HG02623 (cell line): Measurements from ENCODE around the gene APOL6.

ENCODE experiments used
- ATAC-seq: cut with Tn5 transposase; IDR thresholded peaks from one replicate; pipeline ENCODE4 v1.9.1; 2021; ENCODE audit warnings: moderate library complexity; ENCODE audit not compliant: unreplicated experiment

Gene APOL6, protein sequence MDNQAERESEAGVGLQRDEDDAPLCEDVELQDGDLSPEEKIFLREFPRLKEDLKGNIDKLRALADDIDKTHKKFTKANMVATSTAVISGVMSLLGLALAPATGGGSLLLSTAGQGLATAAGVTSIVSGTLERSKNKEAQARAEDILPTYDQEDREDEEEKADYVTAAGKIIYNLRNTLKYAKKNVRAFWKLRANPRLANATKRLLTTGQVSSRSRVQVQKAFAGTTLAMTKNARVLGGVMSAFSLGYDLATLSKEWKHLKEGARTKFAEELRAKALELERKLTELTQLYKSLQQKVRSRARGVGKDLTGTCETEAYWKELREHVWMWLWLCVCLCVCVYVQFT

GRCh38 chr22:35648066-35649025, at the start of gene APOL6:
APOL6 (plus strand) TSS chr22:35648446; CDS start chr22:35656426, 7,980 bp downstream.
- ATAC-seq: no peak

GRCh38 chr22:35599364-35599763, 48.9 kb upstream of the APOL6 start:
- ATAC-seq: no peak

DNA sequence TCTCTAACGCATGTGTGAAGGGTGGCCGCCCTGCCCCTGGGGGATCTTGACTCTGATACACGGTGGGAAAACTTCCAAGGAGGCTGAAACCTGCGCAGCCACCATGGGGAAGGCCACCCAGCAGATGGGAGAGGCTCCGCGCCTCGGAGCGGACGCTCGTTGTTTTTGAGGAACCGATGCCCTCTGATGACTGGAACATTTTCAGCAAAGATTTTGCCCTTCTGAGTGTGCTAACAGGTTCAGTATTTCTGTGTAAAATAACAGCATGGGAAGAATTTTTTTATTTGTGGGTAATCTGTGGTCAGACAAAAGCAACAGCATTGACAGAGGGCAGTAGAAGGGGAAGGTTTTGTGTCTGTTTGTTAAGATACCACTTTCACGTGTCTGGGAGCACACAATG, 47.8 kb upstream of the APOL6 start:
- ATAC-seq: no peak

GRCh38 chr22:35601013-35601580, 47.1 kb upstream of the APOL6 start:
- no peak for ATAC-seq

DNA sequence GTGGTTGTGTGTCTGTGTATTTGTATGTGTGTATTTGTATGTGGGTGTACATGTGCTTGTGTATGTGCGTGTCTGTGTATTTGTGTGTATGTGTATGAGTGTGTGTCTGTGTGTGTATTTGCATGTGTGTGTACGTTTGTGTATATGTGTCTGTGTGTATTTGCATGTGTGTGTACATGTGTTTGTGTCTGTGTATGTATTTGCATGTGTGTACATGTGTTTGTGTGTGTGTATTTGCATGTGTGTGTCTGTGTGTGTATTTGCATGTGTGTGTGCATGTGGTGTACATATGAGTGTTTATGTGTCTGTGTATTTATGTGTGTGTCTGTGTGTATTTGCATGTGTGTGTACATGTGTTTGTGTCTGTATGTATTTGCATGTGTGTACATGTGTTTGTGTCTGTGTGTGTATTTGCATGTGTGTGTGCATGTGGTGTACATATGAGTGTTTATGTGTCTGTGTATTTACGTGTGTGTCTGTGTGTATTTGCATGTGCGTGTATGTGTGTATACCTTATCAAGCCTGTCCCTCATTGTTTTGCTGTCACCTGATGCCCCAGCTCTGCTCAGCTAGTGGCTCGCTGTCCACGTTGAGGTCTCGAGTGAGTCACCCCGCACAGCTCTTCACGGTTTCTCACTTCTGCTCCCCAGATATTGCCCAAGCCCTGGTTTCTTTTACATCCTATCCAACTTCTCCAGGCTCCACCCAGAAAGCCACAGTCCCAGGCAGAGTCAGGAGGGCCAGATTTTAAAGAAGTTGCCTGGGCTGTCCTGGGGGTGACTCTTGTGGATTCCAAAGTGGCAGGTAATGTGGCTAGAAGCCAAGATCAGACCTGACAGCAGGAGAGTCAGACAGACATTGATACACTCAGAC, 46.3 kb upstream of the APOL6 start:
- no peak for ATAC-seq

DNA sequence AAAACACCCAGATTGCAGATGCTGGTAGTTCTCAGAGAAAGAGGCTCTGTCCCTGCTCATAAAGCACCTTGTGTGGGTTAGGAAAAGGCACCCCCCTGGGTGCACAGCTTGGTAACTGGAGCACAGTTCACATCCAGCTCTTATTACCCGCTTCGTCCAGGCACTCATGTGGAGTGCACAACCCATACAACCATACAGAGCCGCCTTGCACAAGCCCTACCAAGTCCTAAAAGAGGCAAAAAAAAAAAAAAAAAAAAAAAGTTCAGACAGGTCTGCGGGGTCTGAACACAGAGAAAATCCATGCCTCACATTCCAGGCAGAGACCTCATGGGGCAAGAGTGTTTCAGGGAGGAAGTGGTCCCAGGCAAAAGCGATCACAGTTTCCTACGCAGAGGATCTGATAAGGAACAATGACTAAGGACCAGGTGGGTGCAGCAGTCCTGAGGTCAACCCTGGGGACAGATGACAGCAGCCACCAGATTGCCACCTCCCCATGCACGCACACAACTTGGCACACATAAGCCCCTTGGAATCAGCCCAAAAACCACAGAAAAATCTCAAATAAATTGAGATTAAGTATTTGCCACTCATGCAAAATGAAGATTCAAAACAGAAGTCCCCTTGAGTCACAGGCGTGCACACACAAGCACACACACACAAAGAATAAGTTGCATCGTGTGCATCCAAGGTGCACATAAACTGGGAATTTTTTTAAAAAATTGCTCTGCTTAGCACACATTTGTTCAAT, 43.5 kb upstream of the APOL6 start:
- no peak for ATAC-seq

DNA sequence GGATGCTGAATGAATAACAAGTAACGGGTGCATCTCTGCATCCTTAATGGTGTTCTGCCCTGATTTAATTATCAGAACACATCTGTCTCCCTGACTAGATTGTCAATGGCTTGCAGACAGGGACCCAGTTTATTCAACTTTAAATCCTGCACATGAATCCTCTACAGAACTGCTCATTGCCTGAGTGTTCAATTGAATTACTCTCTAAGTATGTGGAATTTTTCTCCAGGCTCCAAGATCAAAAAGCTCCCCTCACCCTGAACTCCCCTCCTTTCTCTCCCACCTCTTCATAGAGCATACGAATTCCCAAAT, 42.9 kb upstream of the APOL6 start:
- no peak for ATAC-seq

- no peak for ATAC-seq
Observed at GRCh38 chr22:35605851-35606481, 42.3 kb upstream of the APOL6 start.

GRCh38 chr22:35606916-35607315, 41.3 kb upstream of the APOL6 start:
- no peak for ATAC-seq

DNA sequence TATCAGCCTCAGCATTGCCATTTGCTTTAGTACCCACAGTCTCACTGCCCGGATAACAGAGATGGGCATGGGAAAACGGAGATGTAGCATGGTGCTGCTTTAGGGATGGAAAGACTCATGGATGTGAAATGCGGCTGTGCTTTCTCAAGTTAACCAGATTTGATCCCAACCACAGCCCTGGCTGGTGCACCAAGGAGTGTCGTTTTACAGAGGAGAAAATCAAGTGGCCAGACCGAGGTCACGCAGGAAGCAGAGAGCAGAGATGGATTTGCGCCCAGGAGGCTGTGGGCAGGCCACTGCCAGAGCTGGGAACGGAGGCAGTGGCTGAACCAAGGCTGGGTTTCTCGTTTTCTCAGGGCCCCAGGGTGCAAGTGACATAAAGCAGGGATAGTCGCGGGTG, 40.2 kb upstream of the APOL6 start:
- no peak for ATAC-seq

DNA sequence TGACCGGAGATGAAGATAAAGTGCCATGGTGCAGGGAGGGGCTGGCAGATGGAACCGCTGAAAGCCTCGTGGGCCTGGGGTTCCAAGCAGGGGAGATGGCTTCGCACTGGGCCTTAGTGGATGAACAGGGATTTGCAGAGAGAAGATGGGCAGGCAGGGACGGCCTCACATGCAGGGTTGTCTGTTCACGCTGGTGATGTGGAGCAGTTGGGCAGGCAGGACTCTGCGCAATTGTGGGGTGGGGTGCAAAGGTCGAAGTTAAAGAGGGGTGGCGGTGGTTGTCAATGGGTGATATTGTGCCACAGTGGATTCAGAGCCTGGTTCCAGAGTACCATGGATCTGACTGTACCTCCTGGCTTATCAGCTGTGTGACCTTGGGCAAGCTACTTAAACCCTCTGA, 39.0 kb upstream of the APOL6 start:
- no peak for ATAC-seq

DNA sequence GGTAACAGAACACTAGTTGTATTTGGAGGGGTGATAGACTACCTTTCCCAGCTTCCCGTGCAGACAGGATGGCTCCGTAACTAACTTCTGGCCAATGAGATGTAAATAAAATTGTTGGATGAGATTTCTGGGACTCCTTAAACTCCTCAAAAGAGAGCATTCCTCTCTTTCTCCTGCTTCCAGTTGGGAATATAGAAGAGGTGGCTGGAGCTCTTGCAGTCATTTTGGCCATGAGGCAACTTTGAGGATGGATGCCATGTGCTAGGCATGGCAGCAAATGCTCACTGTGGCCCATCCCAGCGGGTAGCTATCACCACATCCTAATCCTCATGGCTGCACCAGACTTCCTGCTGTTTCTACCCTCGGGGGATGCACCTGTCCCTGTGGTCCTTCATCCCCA, 38.5 kb upstream of the APOL6 start:
- no peak for ATAC-seq

- ATAC-seq: no peak
Observed at GRCh38 chr22:35610741-35611140, 37.5 kb upstream of the APOL6 start.

GRCh38 chr22:35611200-35611890, 36.9 kb upstream of the APOL6 start:
- no peak for ATAC-seq

DNA sequence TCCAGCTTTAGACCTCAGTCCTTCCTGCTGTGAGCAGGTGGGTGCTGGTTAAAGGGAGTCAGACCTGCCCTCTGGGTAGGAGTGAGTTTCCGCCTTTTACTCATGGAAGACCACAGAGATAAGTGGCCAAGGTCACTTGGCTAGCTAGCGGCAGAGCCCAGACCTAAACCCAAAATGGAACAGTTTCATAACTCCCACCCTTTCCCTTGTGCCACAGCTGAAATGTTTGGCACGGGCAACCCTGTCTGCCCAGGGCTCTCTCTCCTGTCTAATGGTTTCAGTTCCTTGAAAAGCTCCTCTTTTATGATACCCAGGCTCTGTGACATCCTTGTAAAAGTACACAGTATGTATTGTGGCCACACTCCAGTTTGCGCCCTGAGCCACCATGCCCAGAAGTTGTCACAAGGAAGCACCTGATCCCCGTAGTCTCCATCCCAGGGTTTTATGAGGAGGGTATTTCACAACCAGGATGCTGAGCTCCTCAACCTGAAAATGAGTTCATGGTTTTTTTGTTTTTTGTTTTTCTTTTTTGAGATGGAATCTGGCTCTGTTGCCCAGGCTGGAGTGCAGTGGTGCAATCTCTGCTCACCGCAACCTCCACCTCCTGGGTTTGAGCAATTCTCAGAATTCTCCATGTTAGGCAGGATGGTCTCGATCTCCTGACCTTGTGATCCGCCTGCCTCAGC, 36.2 kb upstream of the APOL6 start:
- no peak for ATAC-seq

DNA sequence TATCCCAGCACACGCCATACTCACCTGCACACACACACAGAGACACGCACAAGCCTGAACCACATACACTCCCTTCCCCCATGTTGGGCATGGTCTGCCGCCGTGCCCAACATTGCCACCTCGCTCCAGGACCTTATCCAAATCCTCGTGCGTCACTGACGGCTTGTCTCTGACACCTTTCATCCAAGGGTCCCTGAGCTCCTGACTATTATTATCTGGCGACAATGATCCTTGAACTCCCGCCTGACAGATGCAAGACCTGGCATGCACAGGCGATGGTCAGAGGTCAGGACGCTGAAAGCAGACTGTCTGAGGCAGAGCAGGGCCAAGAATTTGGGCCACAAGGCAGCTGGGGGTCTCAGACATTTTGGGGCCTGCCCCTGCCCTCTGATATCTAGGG, 35.3 kb upstream of the APOL6 start:
- ATAC-seq: no peak

GRCh38 chr22:35614404-35614803, 33.8 kb upstream of the APOL6 start:
- no peak for ATAC-seq

GRCh38 chr22:35615156-35615555, 33.1 kb upstream of the APOL6 start:
- no peak for ATAC-seq

GRCh38 chr22:35616043-35616442, 32.2 kb upstream of the APOL6 start:
- no peak for ATAC-seq
